GM12873 (cell line): ENCODE results near the gene ABCB11.

Experiments used
- CTCF ChIP-seq: IDR thresholded peaks from 2 replicates; pipeline ENCODE4 v1.5.1; 2012; ENCODE audit warnings: low read depth, mild to moderate bottlenecking, moderate library complexity, low read length, control low read depth; ENCODE audit not compliant: insufficient read depth; ENCODE audit errors: missing control alignments

The ABCB11 gene

GRCh38 chr2:168977608-168978007 is 53.5 kb downstream of the ABCB11 start:
- no peak for TF ChIP-seq CTCF

- TF ChIP-seq CTCF, result no peak
Measured at GRCh38 chr2:168976034-168976654, 55.0 kb downstream of the ABCB11 start.

GRCh38 chr2:168974428-168974827 is 56.7 kb downstream of the ABCB11 start:
- no peak for TF ChIP-seq CTCF

GRCh38 chr2:168971261-168971660 is 59.9 kb downstream of the ABCB11 start:
- TF ChIP-seq CTCF, result no peak

GRCh38 chr2:168970711-168971233 is 60.4 kb downstream of the ABCB11 start:
- TF ChIP-seq CTCF, result no peak

GRCh38 chr2:168969865-168970264 is 61.3 kb downstream of the ABCB11 start:
- no peak for TF ChIP-seq CTCF

GRCh38 chr2:168968342-168968741 is 62.8 kb downstream of the ABCB11 start:
- no peak for TF ChIP-seq CTCF
